Neural progenitor cell (in vitro differentiated cells): ENCODE data around the gene ATF3. TPM values are rescaled to one million over a fixed set of nuclear protein-coding genes. Genes with fewer than 3 reads are reported as not detected.

Experiments used
- DNase-seq: peaks from one replicate; pipeline ENCODE4 v3.0.0-alpha.2; 2016; ENCODE audit warnings: low spot score
- H2AFZ ChIP-seq: fragments of 200-600 bp; sonication (generic); replicated peaks from 2 replicates; pipeline ENCODE4 v1.6.1; 2016; ENCODE audit warnings: antibody characterized with exemption
- H3F3A ChIP-seq: fragments of 200-600 bp; sonication (generic); 2 replicates; pipeline ENCODE4 v1.6.1; 2016; ENCODE audit warnings: antibody characterized with exemption, low read depth
- H3K27ac ChIP-seq: fragments of 200-600 bp; sonication (generic); 2 replicates; pipeline ENCODE4 v1.5.1; 2016; ENCODE audit warnings: mild to moderate bottlenecking
- H3K27me3 ChIP-seq: fragments of 200-600 bp; sonication (generic); 2 replicates; pipeline ENCODE4 v1.6.1; 2016; ENCODE audit warnings: mild to moderate bottlenecking, moderate library complexity
- H3K36me3 ChIP-seq: fragments of 200-600 bp; sonication (generic); 2 replicates; pipeline ENCODE4 v1.5.1; 2016
- H3K4me1 ChIP-seq: fragments of 200-600 bp; sonication (generic); 2 replicates; pipeline ENCODE4 v1.6.1; 2016; ENCODE audit warnings: mixed run types
- H3K4me2 ChIP-seq: fragments of 200-600 bp; sonication (generic); 2 replicates; pipeline ENCODE4 v1.6.1; 2016
- H3K4me3 ChIP-seq: fragments of 200-600 bp; sonication (generic); 2 replicates; pipeline ENCODE4 v1.5.1; 2016
- H3K79me2 ChIP-seq: fragments of 200-600 bp; sonication (generic); 2 replicates; pipeline ENCODE4 v1.6.1; 2016; ENCODE audit warnings: low read depth
- H3K9ac ChIP-seq: fragments of 200-600 bp; sonication (generic); 2 replicates; pipeline ENCODE4 v1.6.1; 2016
- H3K9me3 ChIP-seq: fragments of 200-600 bp; sonication (generic); 2 replicates; pipeline ENCODE4 v1.5.1; 2016; ENCODE audit warnings: low read depth
- H4K20me1 ChIP-seq: fragments of 200-600 bp; sonication (generic); 2 replicates; pipeline ENCODE4 v1.6.1; 2016; ENCODE audit warnings: low read depth
- H3K27ac Mint-ChIP-seq: 3 replicates; pipeline ENCODE4 v1.8.0; 2021; ENCODE audit warnings: mixed read lengths
- H3K27me3 Mint-ChIP-seq: 2 replicates; pipeline ENCODE4 v1.8.0; 2022; ENCODE audit warnings: low read depth, mild to moderate bottlenecking, inconsistent platforms, moderate library complexity, mixed read lengths; ENCODE audit not compliant: insufficient read depth
- H3K36me3 Mint-ChIP-seq: 3 replicates; pipeline ENCODE4 v1.8.0; 2021; ENCODE audit warnings: mixed read lengths
- H3K4me1 Mint-ChIP-seq: 3 replicates; pipeline ENCODE4 v1.8.0; 2021; ENCODE audit warnings: mixed read lengths
- H3K4me3 Mint-ChIP-seq: 3 replicates; pipeline ENCODE4 v1.8.0; 2021; ENCODE audit warnings: mild to moderate bottlenecking, moderate library complexity, mixed read lengths
- H3K9me3 Mint-ChIP-seq: 3 replicates; pipeline ENCODE4 v1.8.0; 2020; ENCODE audit warnings: mixed read lengths
- CTCF ChIP-seq: fragments of 200-600 bp; sonication (generic); IDR thresholded peaks from 2 replicates; pipeline ENCODE4 v1.5.1; 2017; ENCODE audit warnings: antibody characterized with exemption, mild to moderate bottlenecking
- EZH2 ChIP-seq: fragments of 200-600 bp; sonication (generic); IDR thresholded peaks from 2 replicates; pipeline ENCODE4 v1.6.1; 2017; ENCODE audit warnings: antibody characterized with exemption, mild to moderate bottlenecking, moderate library complexity
- EZH2phosphoT487 ChIP-seq: fragments of 200-600 bp; sonication (generic); IDR thresholded peaks from 2 replicates; pipeline ENCODE4 v1.6.1; 2017; ENCODE audit warnings: antibody characterized with exemption
- total RNA-seq: library from RNA; depleted of rRNA; stranded (reverse); fragments of >200 nt; gene quantifications from 2 replicates; pipeline ENCODE4 v1.2.3, GENCODE V29; 2015; ENCODE audit warnings: low replicate concordance

ATF3 gene
- total RNA-seq, 1 donor from 2014 or later: 7.8 TPM

GRCh38 chr1:212606395-212607205 is 2.0 kb upstream of the ATF3 start:
- H3K9me3 ChIP-seq: no peaks in the 10 kb centered on the region
- peaks cover 50% of the 10 kb centered on the region for H3K4me1 Mint-ChIP-seq

GRCh38 chr1:212607206-212607912 is 1.2 kb upstream of the ATF3 start:
- H3K27me3 ChIP-seq: peaks cover 93% of the 10 kb centered on the region
- peak overlapping the region; percentile 97 for H3K4me2 ChIP-seq
- H3F3A ChIP-seq: peaks cover 41% of the 10 kb centered on the region
- H3K4me1 Mint-ChIP-seq: peaks cover 57% of the 10 kb centered on the region
- H3K79me2 ChIP-seq: no peaks in the 10 kb centered on the region
- no peak overlapping the region for H3K9ac ChIP-seq
- peaks cover 34% of the 10 kb centered on the region for H3K4me1 ChIP-seq
- H3K4me3 ChIP-seq: peak overlapping the region; percentile 62
- H4K20me1 ChIP-seq: peaks cover 22% of the 10 kb centered on the region
- H3K27ac Mint-ChIP-seq: peak overlapping the region; percentile 88
- H3K36me3 Mint-ChIP-seq: no peaks in the 10 kb centered on the region
- peak; percentile 47 for DNase-seq
- H3K27ac ChIP-seq: no peak overlapping the region
- H3K9me3 Mint-ChIP-seq: no peaks in the 10 kb centered on the region
- peak overlapping the region; percentile 18 for H2AFZ ChIP-seq
- H3K4me3 Mint-ChIP-seq: peak overlapping the region; percentile 96
- peaks cover 14% of the 10 kb centered on the region for H3K27me3 Mint-ChIP-seq
- H3K9me3 ChIP-seq: no peaks in the 10 kb centered on the region
- no peaks in the 10 kb centered on the region for H3K36me3 ChIP-seq
- TF ChIP-seq EZH2 (peak; percentile 84), EZH2phosphoT487 (peak; percentile 70), CTCF (no peak)

More at GRCh38 chr1:212606395-212607205, 2.0 kb upstream of the ATF3 start:
- Histone ChIP-seq H4K20me1 (peaks cover 22% of the 10 kb centered on the region), H3K27ac (no peak overlapping the region), H3K36me3 (no peaks in the 10 kb centered on the region), H3F3A (peaks cover 41% of the 10 kb centered on the region), H3K27me3 (peaks cover 97% of the 10 kb centered on the region), H3K79me2 (no peaks in the 10 kb centered on the region), H3K4me2 (peak overlapping the region; percentile 97), H3K4me1 (peaks cover 34% of the 10 kb centered on the region), H2AFZ (no peak overlapping the region), H3K9ac (no peak overlapping the region), H3K4me3 (peak overlapping the region; percentile 62)
- H3K36me3 Mint-ChIP-seq: no peaks in the 10 kb centered on the region
- H3K27me3 Mint-ChIP-seq: peaks cover 14% of the 10 kb centered on the region
- peak overlapping the region; percentile 64 for H3K27ac Mint-ChIP-seq
- peak overlapping the region; percentile 96 for H3K4me3 Mint-ChIP-seq
- no peaks in the 10 kb centered on the region for H3K9me3 Mint-ChIP-seq
- peak; percentile 28 for DNase-seq
- TF ChIP-seq EZH2phosphoT487: no peak
- TF ChIP-seq EZH2: peak; percentile 83

- peaks cover 41% of the 10 kb centered on the region for H3F3A ChIP-seq
- H3K9me3 ChIP-seq: no peaks in the 10 kb centered on the region
- H3K27ac Mint-ChIP-seq: peak overlapping the region; percentile 88
- H3K27me3 Mint-ChIP-seq: peaks cover 14% of the 10 kb centered on the region
- H3K4me3 ChIP-seq: peak overlapping the region; percentile 62
- H3K36me3 ChIP-seq: no peaks in the 10 kb centered on the region
- no peak for DNase-seq
- H3K79me2 ChIP-seq: no peaks in the 10 kb centered on the region
- H3K27me3 ChIP-seq: peaks cover 87% of the 10 kb centered on the region
- H3K4me2 ChIP-seq: peak overlapping the region; percentile 97
- no peak overlapping the region for H3K9ac ChIP-seq
- peak overlapping the region; percentile 18 for H2AFZ ChIP-seq
- no peak overlapping the region for H3K27ac ChIP-seq
- peak overlapping the region; percentile 96 for H3K4me3 Mint-ChIP-seq
- peaks cover 34% of the 10 kb centered on the region for H3K4me1 ChIP-seq
- H4K20me1 ChIP-seq: peaks cover 22% of the 10 kb centered on the region
- no peaks in the 10 kb centered on the region for H3K36me3 Mint-ChIP-seq
- peaks cover 63% of the 10 kb centered on the region for H3K4me1 Mint-ChIP-seq
- no peaks in the 10 kb centered on the region for H3K9me3 Mint-ChIP-seq
- TF ChIP-seq EZH2 (peak; percentile 41), EZH2phosphoT487 (no peak), CTCF (no peak)
Measured at GRCh38 chr1:212607913-212608391, 609 bp upstream of the ATF3 start.
